ENCODE data around the gene RNF175.

The RNF175 gene

GRCh38 chr4:153784166-153784699, 24.4 kb upstream of the RNF175 start:
- no peak for DNase-seq (ENCODE audit: low spot score)
- TF ChIP-seq CTCF (IDR thresholded peaks at IDR 0.05; ENCODE audit: extremely low read depth, missing control alignments): no peak

DNA sequence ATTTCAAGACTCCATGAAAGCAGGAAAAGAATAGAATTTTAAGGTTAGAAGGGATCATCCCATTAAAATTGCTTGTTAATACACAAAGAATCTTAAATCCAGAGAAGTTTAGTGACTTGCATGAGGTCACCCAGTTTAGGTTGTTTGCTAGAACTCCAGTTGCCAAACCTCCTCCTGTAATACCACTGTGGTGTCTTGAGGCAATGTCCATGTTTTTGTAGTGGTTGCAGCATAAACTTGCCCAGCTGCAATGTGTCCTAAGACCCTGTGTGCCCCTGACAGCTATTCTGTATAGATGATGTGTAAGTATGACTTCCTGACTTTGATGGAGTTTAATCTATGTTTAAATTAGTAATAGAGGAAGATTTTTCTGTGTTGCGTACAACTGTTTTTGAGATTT, 22.8 kb upstream of the RNF175 start:
- no peak for DNase-seq (ENCODE audit: low spot score)
- no peak for TF ChIP-seq CTCF (IDR thresholded peaks at IDR 0.05; ENCODE audit: extremely low read depth, missing control alignments)

DNA sequence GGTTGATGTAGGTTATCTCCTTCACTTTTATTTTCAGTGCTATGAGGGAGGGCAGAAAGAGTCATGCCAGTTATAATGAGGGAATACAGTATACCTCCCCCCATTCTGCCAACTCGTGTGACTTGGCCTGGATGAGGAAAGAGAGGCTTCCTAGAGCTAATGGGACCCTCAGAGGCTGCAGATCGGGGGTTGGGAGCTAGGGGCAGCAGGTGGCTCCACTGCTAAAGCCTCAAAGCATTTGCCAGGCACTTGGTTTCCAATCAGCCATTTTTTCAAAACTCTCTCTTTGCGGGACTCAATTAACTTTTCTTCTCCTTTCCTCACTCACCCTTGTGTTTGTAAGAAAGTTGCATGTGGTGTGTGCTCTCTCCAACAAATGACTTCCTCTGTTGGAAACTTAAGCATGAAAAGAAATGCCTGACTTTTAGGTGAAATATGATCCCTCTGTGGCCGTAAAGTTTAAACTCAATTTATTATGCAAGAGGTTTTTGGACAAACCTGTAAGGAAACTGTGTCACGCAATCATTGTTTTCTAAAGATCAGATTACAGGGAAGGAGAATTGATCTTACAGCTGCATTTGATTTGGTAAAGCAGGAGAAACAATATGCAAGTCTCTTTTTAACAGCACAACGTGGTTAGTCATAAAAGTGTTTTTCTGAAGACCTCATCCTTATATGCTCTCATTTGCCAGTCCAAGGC, 22.0 kb upstream of the RNF175 start:
- TF ChIP-seq CTCF (IDR thresholded peaks at IDR 0.05; ENCODE audit: extremely low read depth, missing control alignments): no peak
- DNase-seq (ENCODE audit: low spot score): no peak

- no peak for DNase-seq (ENCODE audit: low spot score)
- TF ChIP-seq CTCF (IDR thresholded peaks at IDR 0.05; ENCODE audit: extremely low read depth, missing control alignments): no peak
These were observed 21.5 kb upstream of the RNF175 start for GRCh38 chr4:153781280-153781679.

DNA sequence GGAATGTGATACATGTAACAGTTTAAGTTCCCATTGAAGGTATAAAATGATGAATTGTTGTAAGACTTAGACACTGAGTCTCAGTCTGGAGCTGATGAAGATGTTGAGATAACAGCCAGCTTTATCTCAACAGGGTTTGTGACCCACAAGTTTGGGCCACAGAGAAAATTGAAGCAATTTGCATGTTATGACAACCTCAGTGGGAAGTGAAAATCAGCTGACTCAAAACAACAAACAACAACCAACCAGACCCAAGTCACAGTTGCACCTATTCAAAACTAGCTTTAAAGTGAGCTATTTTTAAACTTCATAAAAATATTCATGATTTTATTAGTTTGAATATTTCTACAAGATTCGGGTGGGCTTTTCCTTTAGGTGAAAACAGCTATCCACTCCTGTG, 21.1 kb upstream of the RNF175 start:
- no peak for DNase-seq (ENCODE audit: low spot score)
- TF ChIP-seq CTCF (IDR thresholded peaks at IDR 0.05; ENCODE audit: extremely low read depth, missing control alignments): no peak

- no peak for DNase-seq (ENCODE audit: low spot score)
- no peak for TF ChIP-seq CTCF (IDR thresholded peaks at IDR 0.05; ENCODE audit: extremely low read depth, missing control alignments)
These were observed 20.4 kb upstream of the RNF175 start for GRCh38 chr4:153780221-153780620.

DNA sequence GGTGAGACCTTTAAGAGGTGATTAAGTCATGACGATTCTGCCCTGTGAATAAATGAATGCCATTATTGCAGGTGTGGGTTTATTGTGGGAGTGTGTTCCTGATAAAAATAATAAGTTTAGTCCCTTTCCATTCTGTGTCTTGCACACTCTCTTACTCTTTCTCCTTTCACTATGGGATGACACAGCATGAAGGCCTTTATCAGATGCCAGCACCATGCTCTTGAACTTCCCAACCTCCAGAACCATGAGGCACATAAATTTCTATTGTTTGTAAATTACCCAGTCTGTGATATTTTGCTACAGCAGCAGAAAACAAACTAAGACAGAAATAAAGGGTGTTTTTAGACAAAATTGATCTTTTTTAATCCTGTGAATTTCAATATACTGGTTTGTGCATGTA, 18.6 kb upstream of the RNF175 start:
- TF ChIP-seq CTCF (IDR thresholded peaks at IDR 0.05; ENCODE audit: extremely low read depth, missing control alignments): no peak
- DNase-seq (ENCODE audit: low spot score): no peak

Measured in GM20000 (cell line).